Stimulated activated naive CD8-positive, alpha-beta T cell treated with anti-CD3 and anti-CD28 coated beads, Interleukin-15, Interleukin-2, amounts not matched to agents 100 ng/mL and 50 ng/mL, for 24 hours (primary cell): ENCODE results near the gene ZBTB33.

Source experiments
- H3K27ac Mint-ChIP-seq: one replicate; pipeline ENCODE4 v1.8.0; 2021; ENCODE audit warnings: mild to moderate bottlenecking, mixed read lengths
- H3K27me3 Mint-ChIP-seq: one replicate; pipeline ENCODE4 v1.8.0; 2021; ENCODE audit warnings: mixed read lengths
- H3K36me3 Mint-ChIP-seq: one replicate; pipeline ENCODE4 v1.8.0; 2021; ENCODE audit warnings: low read depth, mixed read lengths
- H3K4me1 Mint-ChIP-seq: one replicate; pipeline ENCODE4 v1.8.0; 2021; ENCODE audit warnings: low read depth, mixed read lengths
- H3K4me3 Mint-ChIP-seq: one replicate; pipeline ENCODE4 v1.8.0; 2021; ENCODE audit warnings: mild to moderate bottlenecking, mixed read lengths
- H3K9me3 Mint-ChIP-seq: one replicate; pipeline ENCODE4 v1.8.0; 2021; ENCODE audit warnings: mixed read lengths

ZBTB33 gene

GRCh38 chrX:120286733-120287512 is 36.3 kb downstream of the ZBTB33 start:
- Mint-ChIP-seq H3K9me3 (no peaks in the 10 kb centered on the region), H3K27me3 (no peaks in the 10 kb centered on the region), H3K27ac (no peak overlapping the region), H3K36me3 (no peaks in the 10 kb centered on the region), H3K4me3 (no peak overlapping the region), H3K4me1 (peaks cover 3% of the 10 kb centered on the region)

GRCh38 chrX:120287513-120288112 is 37.0 kb downstream of the ZBTB33 start:
- no peaks in the 10 kb centered on the region for H3K27me3 Mint-ChIP-seq
- H3K4me3 Mint-ChIP-seq: no peak overlapping the region
- no peaks in the 10 kb centered on the region for H3K9me3 Mint-ChIP-seq
- H3K4me1 Mint-ChIP-seq: peaks cover 3% of the 10 kb centered on the region
- no peak overlapping the region for H3K27ac Mint-ChIP-seq
- no peaks in the 10 kb centered on the region for H3K36me3 Mint-ChIP-seq

GRCh38 chrX:120290107-120290506 is 39.5 kb downstream of the ZBTB33 start:
- Mint-ChIP-seq H3K4me3 (no peak overlapping the region), H3K9me3 (no peaks in the 10 kb centered on the region), H3K27ac (no peak overlapping the region), H3K27me3 (no peaks in the 10 kb centered on the region), H3K4me1 (peaks cover 7% of the 10 kb centered on the region), H3K36me3 (no peaks in the 10 kb centered on the region)

- no peaks in the 10 kb centered on the region for H3K27me3 Mint-ChIP-seq
- peaks cover 7% of the 10 kb centered on the region for H3K4me1 Mint-ChIP-seq
- no peaks in the 10 kb centered on the region for H3K9me3 Mint-ChIP-seq
- no peaks in the 10 kb centered on the region for H3K36me3 Mint-ChIP-seq
- no peak overlapping the region for H3K4me3 Mint-ChIP-seq
- no peak overlapping the region for H3K27ac Mint-ChIP-seq
Measured at GRCh38 chrX:120291211-120291610, 40.6 kb downstream of the ZBTB33 start.

- H3K4me3 Mint-ChIP-seq: no peak overlapping the region
- H3K4me1 Mint-ChIP-seq: peaks cover 4% of the 10 kb centered on the region
- no peak overlapping the region for H3K27ac Mint-ChIP-seq
- H3K9me3 Mint-ChIP-seq: no peaks in the 10 kb centered on the region
- no peaks in the 10 kb centered on the region for H3K27me3 Mint-ChIP-seq
- no peaks in the 10 kb centered on the region for H3K36me3 Mint-ChIP-seq
Measured at GRCh38 chrX:120293015-120293414, 42.4 kb downstream of the ZBTB33 start.

GRCh38 chrX:120294651-120295050 is 44.0 kb downstream of the ZBTB33 start:
- Mint-ChIP-seq H3K9me3 (no peaks in the 10 kb centered on the region), H3K36me3 (no peaks in the 10 kb centered on the region), H3K27ac (no peak overlapping the region), H3K4me3 (no peak overlapping the region), H3K4me1 (peaks cover 4% of the 10 kb centered on the region), H3K27me3 (no peaks in the 10 kb centered on the region)

- Mint-ChIP-seq H3K27me3 (no peaks in the 10 kb centered on the region), H3K27ac (no peak overlapping the region), H3K4me1 (peaks cover 16% of the 10 kb centered on the region), H3K9me3 (no peaks in the 10 kb centered on the region), H3K36me3 (no peaks in the 10 kb centered on the region), H3K4me3 (no peak overlapping the region)
Measured at GRCh38 chrX:120297923-120298322, 47.3 kb downstream of the ZBTB33 start.

- Mint-ChIP-seq H3K4me1 (peaks cover 15% of the 10 kb centered on the region), H3K27ac (no peak overlapping the region), H3K36me3 (no peaks in the 10 kb centered on the region), H3K4me3 (no peak overlapping the region), H3K27me3 (no peaks in the 10 kb centered on the region), H3K9me3 (no peaks in the 10 kb centered on the region)
Measured at GRCh38 chrX:120299928-120300327, 49.3 kb downstream of the ZBTB33 start.

- no peaks in the 10 kb centered on the region for H3K27me3 Mint-ChIP-seq
- no peak overlapping the region for H3K4me3 Mint-ChIP-seq
- no peaks in the 10 kb centered on the region for H3K9me3 Mint-ChIP-seq
- H3K4me1 Mint-ChIP-seq: peaks cover 16% of the 10 kb centered on the region
- H3K36me3 Mint-ChIP-seq: no peaks in the 10 kb centered on the region
- no peak overlapping the region for H3K27ac Mint-ChIP-seq
Measured at GRCh38 chrX:120301497-120301896, 50.9 kb downstream of the ZBTB33 start.

GRCh38 chrX:120301960-120302359 is 51.3 kb downstream of the ZBTB33 start:
- Mint-ChIP-seq H3K36me3 (no peaks in the 10 kb centered on the region), H3K4me1 (peaks cover 20% of the 10 kb centered on the region), H3K27me3 (no peaks in the 10 kb centered on the region), H3K9me3 (no peaks in the 10 kb centered on the region), H3K27ac (no peak overlapping the region), H3K4me3 (no peak overlapping the region)

DNA sequence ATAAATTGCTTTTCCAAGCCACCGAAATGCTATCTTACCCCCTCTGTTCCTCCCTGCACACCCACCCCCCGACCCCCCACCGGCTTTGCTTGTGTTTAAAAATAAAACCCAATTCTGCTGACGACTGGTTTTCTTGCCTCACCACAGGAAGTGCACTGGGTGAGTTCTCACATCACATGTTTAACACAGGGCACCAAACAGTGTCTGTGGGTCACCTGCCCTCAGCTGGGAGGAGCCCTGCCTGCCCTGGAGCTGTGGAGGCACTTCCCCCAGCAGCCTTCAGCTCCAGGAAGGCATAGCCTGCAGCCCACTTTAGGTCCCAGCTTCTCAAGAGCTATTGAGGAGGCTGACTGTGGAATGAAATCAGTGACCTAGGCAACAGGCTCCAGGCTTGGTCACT is 51.8 kb downstream of the ZBTB33 start:
- H3K36me3 Mint-ChIP-seq: no peaks in the 10 kb centered on the region
- H3K27ac Mint-ChIP-seq: no peak overlapping the region
- no peaks in the 10 kb centered on the region for H3K9me3 Mint-ChIP-seq
- peak overlapping the region; percentile 6 for H3K4me3 Mint-ChIP-seq
- H3K4me1 Mint-ChIP-seq: peaks cover 24% of the 10 kb centered on the region
- no peaks in the 10 kb centered on the region for H3K27me3 Mint-ChIP-seq

- no peaks in the 10 kb centered on the region for H3K9me3 Mint-ChIP-seq
- peaks cover 8% of the 10 kb centered on the region for H3K27me3 Mint-ChIP-seq
- peaks cover 25% of the 10 kb centered on the region for H3K4me1 Mint-ChIP-seq
- no peak overlapping the region for H3K4me3 Mint-ChIP-seq
- no peaks in the 10 kb centered on the region for H3K36me3 Mint-ChIP-seq
- H3K27ac Mint-ChIP-seq: no peak overlapping the region
Measured at GRCh38 chrX:120304256-120304655, 53.6 kb downstream of the ZBTB33 start.

GRCh38 chrX:120305531-120306141 is 55.0 kb downstream of the ZBTB33 start:
- H3K27ac Mint-ChIP-seq: no peak overlapping the region
- H3K36me3 Mint-ChIP-seq: no peaks in the 10 kb centered on the region
- no peak overlapping the region for H3K4me3 Mint-ChIP-seq
- no peaks in the 10 kb centered on the region for H3K9me3 Mint-ChIP-seq
- peaks cover 36% of the 10 kb centered on the region for H3K4me1 Mint-ChIP-seq
- peaks cover 17% of the 10 kb centered on the region for H3K27me3 Mint-ChIP-seq

- Mint-ChIP-seq H3K27me3 (peaks cover 17% of the 10 kb centered on the region), H3K9me3 (no peaks in the 10 kb centered on the region), H3K27ac (no peak overlapping the region), H3K4me3 (no peak overlapping the region), H3K4me1 (peaks cover 36% of the 10 kb centered on the region), H3K36me3 (no peaks in the 10 kb centered on the region)
Measured at GRCh38 chrX:120306630-120307029, 56.0 kb downstream of the ZBTB33 start.
